C4-2B (cell line): Measurements from ENCODE around the gene SH2D1B.

Experiments
- H3K27ac ChIP-seq: fragments of 450-650 bp; 2 replicates; pipeline ENCODE4 v1.5.1; 2017
- CTCF ChIP-seq: fragments of 450-650 bp; conservative IDR thresholded peaks from 2 replicates; pipeline ENCODE4 v1.5.1; 2017; ENCODE audit warnings: mild to moderate bottlenecking
- ZFX ChIP-seq: fragments of 450-650 bp; IDR thresholded peaks from 2 replicates; pipeline ENCODE4 v1.6.1; 2017

SH2D1B gene

DNA sequence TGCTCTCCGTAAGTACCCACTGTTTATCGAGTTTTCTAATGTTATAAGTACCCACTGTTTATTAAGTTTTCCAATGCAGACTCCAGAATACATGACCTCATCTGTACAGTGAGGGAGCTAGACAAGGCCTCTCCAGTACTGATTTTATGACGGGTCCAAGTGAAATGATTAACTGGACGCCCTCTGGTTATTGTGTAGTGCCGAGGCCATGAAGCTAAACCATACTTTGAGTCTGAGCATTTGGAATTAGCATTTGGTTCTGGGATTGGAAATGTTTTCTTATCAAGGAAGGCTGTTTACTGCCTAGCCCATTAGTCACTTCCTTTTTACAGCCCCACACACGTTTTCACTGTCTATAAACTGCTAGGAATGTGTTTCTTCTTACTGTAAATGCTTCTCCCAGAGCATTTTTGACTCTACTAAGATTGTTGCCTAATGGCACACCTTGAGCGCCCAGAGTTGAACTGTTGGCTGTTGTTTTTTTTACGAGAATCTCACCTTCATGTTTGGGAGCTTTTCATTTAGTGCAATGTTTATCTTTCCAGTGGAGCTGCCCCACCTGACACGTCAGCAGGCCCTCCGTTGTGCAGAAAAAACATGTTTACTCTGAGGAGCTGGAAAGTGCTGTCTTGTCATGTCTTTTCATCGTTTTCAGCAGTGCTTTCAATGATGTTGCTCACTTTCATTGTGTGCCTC, 62.2 kb downstream of the SH2D1B start:
- no peak for TF ChIP-seq CTCF
- no peak for TF ChIP-seq ZFX
- H3K27ac ChIP-seq, result no peak overlapping the region

DNA sequence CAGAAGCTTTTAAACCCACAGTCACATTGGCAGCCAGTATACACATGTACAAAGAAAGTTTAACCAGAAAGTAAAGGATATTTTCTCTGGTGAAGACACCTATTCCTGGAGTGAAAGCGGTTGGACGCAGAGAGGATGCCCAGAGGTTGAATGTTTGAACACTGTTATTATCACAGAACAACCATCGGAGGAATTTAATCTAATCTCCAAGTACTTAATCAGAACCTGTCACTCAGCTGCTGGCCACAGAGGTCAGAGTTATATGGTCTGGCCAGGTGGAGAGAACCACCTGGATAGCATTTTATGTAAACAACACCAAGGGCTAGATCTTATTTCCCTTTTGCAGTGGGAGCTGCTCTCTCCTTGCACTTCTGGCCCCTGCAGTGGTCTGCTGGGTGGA, 64.7 kb downstream of the SH2D1B start:
- no peak for TF ChIP-seq CTCF
- no peak for TF ChIP-seq ZFX
- H3K27ac ChIP-seq, result no peak overlapping the region
